Occipital lobe (tissue), 2 donors: ENCODE data around the gene THBS2. TPM values are rescaled to one million over a fixed set of nuclear protein-coding genes. Genes with fewer than 3 reads are reported as not detected.
"Not testable (repeated sequence)": the region's sequence is repeated elsewhere in the genome, so short reads cannot be mapped to it uniquely, and the experiment has no call there.

Experiments
- DNase-seq: peaks from one replicate; lab custom pipeline; 2025; lab: John Stamatoyannopoulos, UW
- total RNA-seq: library from RNA; depleted of rRNA; stranded (reverse); fragments of >200 nt; gene quantifications from one replicate; pipeline ENCODE4 v1.2.3, GENCODE V29; 2014

The THBS2 gene
- total RNA-seq, 1 donor from 2014 or later = 15.8 TPM

DNA sequence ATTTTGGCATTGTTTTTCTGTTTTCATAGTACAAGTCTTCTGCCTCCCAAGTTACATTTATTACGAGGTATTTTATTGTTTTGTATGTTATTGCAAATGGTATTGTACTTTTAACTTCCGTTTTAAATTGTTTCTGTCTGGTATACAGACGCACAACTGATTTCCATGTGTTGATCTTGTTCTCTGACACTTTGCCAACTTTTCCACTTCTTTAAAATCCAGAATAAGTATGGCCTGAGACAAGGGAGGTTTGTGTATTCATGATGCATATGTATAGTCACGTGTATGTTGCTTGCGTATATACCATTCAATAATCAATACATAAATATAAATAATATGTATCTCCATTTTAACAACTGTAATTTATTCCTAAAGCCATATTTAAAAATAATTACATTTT is 41.2 kb downstream of the THBS2 start:
- DNase-seq = no peak

- no peak for DNase-seq
Measured at GRCh38 chr6:169211881-169212280, 41.8 kb downstream of the THBS2 start.

- DNase-seq = no peak
Measured at GRCh38 chr6:169210611-169211010, 43.0 kb downstream of the THBS2 start.

GRCh38 chr6:169208011-169208410 is 45.6 kb downstream of the THBS2 start:
- DNase-seq = no peak

GRCh38 chr6:169207482-169207881 is 46.2 kb downstream of the THBS2 start:
- no peak for DNase-seq

- DNase-seq = no peak
Measured at GRCh38 chr6:169205176-169206160, 48.2 kb downstream of the THBS2 start.

GRCh38 chr6:169204167-169204566 is 49.5 kb downstream of the THBS2 start:
- no peak for DNase-seq

GRCh38 chr6:169201985-169202384 is 51.7 kb downstream of the THBS2 start:
- no peak for DNase-seq

- DNase-seq = no peak
Measured at GRCh38 chr6:169200893-169201514, 52.6 kb downstream of the THBS2 start.

- DNase-seq = no peak
Measured at GRCh38 chr6:169199625-169200335, 53.9 kb downstream of the THBS2 start.

DNA sequence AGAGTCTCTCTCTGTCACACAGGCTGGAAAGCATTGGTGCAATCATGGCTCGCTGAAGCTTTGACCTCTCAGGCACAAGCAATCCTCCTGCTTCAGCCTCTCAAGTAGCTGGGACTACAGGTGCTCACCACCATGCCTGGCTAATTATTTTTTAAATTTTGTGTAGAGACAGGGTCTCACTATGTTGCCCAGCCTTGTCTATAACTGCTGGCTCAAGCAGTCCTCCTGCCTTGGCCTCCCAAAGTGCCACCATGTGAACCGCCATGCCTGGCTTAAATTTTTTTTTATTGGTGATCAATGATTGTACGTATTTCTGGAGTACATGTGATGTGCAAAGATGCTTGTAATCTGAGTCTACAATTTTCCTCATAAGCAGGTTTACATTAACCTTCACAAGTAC is 54.8 kb downstream of the THBS2 start:
- no peak for DNase-seq

- not testable (repeated sequence) for DNase-seq
Measured at GRCh38 chr6:169197929-169198328, 55.7 kb downstream of the THBS2 start.

- DNase-seq = not testable (repeated sequence)
Measured at GRCh38 chr6:169196279-169196678, 57.4 kb downstream of the THBS2 start.

DNA sequence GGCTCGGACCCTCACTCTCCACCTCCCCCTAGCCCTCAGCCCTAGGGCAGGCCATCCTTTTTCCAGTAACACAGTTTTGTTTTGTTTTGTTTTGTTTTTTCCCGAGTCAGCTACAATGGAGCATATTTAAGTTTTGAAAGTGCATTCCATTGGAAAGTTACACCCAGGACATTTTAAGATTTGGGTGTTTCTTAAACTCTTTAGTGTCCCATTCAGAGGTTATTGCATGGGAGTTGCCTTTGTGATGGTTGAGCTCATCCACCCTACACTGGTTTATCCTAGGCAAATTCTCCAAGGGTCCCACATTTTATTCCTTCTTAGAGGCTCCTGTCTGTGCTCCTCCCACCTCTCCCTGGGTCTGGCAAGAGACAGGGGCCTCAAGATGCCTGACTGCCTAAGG is 58.9 kb downstream of the THBS2 start:
- DNase-seq = no peak

- DNase-seq = no peak
Measured at GRCh38 chr6:169190970-169191369, 62.7 kb downstream of the THBS2 start.

GRCh38 chr6:169190144-169190584 is 63.5 kb downstream of the THBS2 start:
- no peak for DNase-seq

DNA sequence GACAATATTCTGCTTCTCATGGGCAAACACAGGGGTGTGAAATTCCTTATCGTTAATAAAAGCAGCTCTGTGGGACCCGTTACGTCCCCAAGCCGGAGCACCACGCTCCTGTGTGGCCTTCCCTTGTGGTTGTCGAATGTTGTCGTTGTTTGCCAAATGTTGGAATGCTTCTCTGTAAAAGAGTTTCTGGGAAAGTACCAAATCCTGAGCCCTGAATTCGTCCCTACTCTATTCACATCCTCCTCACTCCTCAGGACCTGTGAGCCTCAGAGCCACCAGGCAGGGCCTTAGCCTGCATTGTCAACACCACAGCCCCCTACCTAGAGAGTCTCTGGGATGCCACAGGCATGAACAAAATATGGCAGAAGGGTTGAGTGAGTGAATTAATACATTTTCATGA is 64.0 kb downstream of the THBS2 start:
- DNase-seq = no peak

DNA sequence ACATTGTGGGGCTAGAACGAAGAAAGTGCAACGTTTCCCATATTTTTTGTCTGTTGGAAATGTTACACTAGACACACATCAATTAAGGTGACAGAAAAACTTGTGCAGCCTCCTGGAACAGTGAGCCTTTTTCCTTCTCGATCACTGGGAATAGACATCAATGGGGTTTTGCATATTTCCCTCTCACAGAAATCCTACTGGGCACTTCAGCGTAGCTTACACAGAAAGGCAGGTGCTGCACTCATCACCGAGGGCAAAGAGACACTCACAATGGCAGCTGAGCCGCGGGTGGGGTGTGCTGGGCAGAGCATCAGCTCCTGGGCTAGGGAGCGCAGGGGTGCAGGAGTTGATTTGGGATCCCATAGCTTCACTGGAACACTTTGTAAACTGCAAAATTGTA is 64.5 kb downstream of the THBS2 start:
- no peak for DNase-seq

DNA sequence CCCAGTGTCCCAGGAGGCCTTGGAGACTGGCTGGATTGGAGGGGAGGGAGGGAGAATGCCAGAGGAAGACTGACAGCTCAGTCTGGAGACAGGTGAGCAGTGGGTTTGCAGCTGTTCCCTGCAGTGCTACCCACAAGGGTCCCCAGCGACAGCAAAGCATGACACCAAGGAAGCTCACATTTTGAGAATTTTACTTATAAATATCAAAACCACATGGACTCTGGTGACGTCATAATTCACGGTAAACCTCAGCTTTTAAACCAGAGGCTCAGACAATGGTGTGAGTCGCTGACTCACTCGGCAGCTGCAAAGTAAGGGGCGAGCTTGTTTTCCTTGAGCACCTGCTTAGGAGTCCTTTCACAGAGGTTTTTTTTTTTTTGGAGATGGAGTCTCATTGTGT is 65.2 kb downstream of the THBS2 start:
- no peak for DNase-seq

DNA sequence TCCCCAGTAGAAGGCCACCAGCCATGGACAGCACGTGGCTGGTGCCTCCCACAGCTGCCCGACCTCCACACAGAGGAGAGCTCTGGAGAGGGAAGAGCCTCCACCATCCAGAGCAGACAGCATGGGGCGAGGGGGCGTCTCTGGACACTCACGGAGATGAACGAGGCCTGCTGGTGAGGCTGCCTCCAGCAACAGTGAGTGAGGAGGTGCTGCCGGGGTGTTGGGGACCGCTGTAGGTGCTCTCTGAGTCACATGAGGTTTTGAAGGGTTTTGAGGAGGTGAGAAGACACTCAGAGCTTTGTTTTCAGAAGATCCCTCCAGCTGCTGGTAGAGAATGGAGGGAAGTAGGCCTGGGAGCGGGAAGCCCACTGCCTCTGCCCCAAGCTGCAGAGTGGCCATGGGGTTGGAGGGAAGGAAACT is 65.6 kb downstream of the THBS2 start:
- no peak for DNase-seq

DNA sequence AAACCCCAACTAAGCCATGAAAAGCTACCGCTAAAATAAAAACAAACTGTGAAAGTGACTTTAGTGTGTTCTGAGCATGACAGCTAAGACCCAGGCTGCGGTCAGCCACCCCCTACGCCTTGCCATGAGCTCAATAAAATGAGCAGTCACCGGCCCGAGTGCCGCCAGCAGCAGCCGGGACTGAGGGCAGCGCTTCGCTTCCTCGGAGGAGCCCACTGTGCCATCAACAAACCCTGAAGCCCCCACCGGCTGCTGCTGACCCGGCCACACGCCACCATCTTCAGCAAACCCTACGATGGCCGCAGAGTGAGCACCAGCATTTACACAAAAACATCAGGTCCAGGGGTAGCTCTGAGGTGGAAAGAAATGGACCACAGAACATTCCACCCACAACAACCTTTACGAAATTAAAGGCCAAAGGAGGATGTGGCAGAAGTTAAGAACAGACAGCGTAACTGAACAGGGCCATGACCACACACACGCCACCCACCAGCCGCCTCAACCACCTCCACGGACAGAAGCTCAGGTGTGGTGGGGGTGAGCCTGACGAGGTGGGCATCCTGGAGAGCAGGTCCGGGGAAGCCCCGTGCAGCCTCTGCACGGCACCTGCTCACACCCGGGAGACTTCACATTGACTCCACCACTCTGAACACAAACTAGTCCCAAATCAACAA is 67.0 kb downstream of the THBS2 start:
- DNase-seq = no peak
